Measurements from ENCODE around the gene EYS. TPM values are rescaled to one million over a fixed set of nuclear protein-coding genes. Genes with fewer than 3 reads are reported as not detected.

The EYS gene
- total and polyA plus RNA-seq, 2 of the 8 experiments (the other 6 are each of a cell fraction or from before 2014, with no cell fraction given): 0.05 to 0.13 TPM

DNA sequence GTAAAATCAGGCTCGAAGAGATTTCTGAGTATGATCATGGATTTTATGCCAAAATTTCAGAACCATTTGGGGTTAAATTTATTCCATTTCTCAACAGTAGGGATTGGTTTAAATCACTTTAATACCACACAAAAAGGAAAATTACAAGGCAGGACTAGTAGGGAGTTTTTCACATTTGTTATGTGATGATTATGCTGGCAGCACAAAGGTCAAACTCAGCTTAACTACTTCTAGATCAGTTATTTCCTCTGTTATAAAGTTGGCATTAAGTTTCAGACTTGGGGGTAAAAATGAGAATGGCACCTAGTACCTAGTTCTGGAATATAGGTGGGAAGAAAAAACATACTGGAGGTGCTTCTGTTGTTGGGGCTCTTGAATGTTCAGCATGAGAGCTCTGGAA, 2031.9 kb downstream of the EYS start (continued):
- TF ChIP-seq, protein P1, sequence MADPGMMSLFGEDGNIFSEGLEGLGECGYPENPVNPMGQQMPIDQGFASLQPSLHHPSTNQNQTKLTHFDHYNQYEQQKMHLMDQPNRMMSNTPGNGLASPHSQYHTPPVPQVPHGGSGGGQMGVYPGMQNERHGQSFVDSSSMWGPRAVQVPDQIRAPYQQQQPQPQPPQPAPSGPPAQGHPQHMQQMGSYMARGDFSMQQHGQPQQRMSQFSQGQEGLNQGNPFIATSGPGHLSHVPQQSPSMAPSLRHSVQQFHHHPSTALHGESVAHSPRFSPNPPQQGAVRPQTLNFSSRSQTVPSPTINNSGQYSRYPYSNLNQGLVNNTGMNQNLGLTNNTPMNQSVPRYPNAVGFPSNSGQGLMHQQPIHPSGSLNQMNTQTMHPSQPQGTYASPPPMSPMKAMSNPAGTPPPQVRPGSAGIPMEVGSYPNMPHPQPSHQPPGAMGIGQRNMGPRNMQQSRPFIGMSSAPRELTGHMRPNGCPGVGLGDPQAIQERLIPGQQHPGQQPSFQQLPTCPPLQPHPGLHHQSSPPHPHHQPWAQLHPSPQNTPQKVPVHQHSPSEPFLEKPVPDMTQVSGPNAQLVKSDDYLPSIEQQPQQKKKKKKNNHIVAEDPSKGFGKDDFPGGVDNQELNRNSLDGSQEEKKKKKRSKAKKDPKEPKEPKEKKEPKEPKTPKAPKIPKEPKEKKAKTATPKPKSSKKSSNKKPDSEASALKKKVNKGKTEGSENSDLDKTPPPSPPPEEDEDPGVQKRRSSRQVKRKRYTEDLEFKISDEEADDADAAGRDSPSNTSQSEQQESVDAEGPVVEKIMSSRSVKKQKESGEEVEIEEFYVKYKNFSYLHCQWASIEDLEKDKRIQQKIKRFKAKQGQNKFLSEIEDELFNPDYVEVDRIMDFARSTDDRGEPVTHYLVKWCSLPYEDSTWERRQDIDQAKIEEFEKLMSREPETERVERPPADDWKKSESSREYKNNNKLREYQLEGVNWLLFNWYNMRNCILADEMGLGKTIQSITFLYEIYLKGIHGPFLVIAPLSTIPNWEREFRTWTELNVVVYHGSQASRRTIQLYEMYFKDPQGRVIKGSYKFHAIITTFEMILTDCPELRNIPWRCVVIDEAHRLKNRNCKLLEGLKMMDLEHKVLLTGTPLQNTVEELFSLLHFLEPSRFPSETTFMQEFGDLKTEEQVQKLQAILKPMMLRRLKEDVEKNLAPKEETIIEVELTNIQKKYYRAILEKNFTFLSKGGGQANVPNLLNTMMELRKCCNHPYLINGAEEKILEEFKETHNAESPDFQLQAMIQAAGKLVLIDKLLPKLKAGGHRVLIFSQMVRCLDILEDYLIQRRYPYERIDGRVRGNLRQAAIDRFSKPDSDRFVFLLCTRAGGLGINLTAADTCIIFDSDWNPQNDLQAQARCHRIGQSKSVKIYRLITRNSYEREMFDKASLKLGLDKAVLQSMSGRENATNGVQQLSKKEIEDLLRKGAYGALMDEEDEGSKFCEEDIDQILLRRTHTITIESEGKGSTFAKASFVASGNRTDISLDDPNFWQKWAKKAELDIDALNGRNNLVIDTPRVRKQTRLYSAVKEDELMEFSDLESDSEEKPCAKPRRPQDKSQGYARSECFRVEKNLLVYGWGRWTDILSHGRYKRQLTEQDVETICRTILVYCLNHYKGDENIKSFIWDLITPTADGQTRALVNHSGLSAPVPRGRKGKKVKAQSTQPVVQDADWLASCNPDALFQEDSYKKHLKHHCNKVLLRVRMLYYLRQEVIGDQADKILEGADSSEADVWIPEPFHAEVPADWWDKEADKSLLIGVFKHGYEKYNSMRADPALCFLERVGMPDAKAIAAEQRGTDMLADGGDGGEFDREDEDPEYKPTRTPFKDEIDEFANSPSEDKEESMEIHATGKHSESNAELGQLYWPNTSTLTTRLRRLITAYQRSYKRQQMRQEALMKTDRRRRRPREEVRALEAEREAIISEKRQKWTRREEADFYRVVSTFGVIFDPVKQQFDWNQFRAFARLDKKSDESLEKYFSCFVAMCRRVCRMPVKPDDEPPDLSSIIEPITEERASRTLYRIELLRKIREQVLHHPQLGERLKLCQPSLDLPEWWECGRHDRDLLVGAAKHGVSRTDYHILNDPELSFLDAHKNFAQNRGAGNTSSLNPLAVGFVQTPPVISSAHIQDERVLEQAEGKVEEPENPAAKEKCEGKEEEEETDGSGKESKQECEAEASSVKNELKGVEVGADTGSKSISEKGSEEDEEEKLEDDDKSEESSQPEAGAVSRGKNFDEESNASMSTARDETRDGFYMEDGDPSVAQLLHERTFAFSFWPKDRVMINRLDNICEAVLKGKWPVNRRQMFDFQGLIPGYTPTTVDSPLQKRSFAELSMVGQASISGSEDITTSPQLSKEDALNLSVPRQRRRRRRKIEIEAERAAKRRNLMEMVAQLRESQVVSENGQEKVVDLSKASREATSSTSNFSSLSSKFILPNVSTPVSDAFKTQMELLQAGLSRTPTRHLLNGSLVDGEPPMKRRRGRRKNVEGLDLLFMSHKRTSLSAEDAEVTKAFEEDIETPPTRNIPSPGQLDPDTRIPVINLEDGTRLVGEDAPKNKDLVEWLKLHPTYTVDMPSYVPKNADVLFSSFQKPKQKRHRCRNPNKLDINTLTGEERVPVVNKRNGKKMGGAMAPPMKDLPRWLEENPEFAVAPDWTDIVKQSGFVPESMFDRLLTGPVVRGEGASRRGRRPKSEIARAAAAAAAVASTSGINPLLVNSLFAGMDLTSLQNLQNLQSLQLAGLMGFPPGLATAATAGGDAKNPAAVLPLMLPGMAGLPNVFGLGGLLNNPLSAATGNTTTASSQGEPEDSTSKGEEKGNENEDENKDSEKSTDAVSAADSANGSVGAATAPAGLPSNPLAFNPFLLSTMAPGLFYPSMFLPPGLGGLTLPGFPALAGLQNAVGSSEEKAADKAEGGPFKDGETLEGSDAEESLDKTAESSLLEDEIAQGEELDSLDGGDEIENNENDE (IDR thresholded peaks at IDR 0.05; ENCODE audit: insufficient replicate concordance, low read length): no peak
- TF ChIP-seq SIX5 (IDR thresholded peaks at IDR 0.05; ENCODE audit: low read depth, low read length): no peak
- no peak for TF ChIP-seq HDAC6 (IDR thresholded peaks at IDR 0.05; ENCODE audit: low read depth, low read length)
- TF ChIP-seq CHD1 (IDR thresholded peaks at IDR 0.05; ENCODE audit: low read depth, low read length): no peak
- no peak for TF ChIP-seq CREB1 (IDR thresholded peaks at IDR 0.05)
- TF ChIP-seq RBBP5 (IDR thresholded peaks at IDR 0.05; ENCODE audit: borderline replicate concordance, low read depth, low read length): no peak
- TF ChIP-seq POU5F1 (IDR thresholded peaks at IDR 0.05; ENCODE audit: low read depth, low read length): no peak
- no peak for TF ChIP-seq TEAD4 (IDR thresholded peaks at IDR 0.05; ENCODE audit: low read depth, low read length)
- TF ChIP-seq SP2 (IDR thresholded peaks at IDR 0.05; ENCODE audit: low read length): no peak

Data from H1 (cell line).